Measurements from ENCODE around the gene LCE1A. TPM values are rescaled to one million over a fixed set of nuclear protein-coding genes. Genes with fewer than 3 reads are reported as not detected.

LCE1A gene, protein sequence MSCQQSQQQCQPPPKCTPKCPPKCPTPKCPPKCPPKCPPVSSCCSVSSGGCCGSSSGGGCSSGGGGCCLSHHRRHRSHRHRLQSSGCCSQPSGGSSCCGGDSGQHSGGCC
- total RNA-seq (not detected), polyA plus RNA-seq (not detected)

DNA sequence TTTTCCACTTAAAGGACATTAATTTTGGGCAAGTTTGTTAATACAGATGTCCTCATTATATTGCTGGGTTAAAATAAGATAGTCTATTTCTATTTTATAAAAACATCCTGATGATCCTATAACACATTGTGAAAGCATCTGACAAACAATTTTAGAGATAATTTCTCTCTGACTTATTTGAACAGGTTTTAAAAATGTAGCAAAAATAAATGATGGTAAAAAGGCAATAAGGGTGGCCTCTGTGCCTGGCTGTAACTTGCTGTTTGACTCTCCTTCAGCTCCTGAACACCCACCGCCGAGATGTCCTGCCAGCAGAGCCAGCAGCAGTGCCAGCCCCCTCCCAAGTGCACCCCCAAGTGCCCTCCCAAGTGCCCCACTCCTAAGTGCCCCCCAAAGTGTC, at the start of gene LCE1A:
Gene LCE1A (plus strand): TSS at position 301 of the 400 bp plus-strand sequence. CDS start 0 bp downstream, at position 301.
- intact Hi-C loops (cut with DNase I) = no loop called here
- Histone ChIP-seq H3K4me3 (no peak within 1 kb of the TSS), H3K9me3 (no peaks in the 10 kb centered on the region), H3K36me3 (no peaks in the 10 kb centered on the region), H3K27me3 (no peaks in the 10 kb centered on the region), H3K4me1 (no peaks in the 10 kb centered on the region), H3K27ac (no peak within 1 kb of the TSS)
- no peak for DNase-seq
- TF ChIP-seq CTCF (IDR thresholded peaks at IDR 0.05) = no peak
- no peak for TF ChIP-seq EP300 (IDR thresholded peaks at IDR 0.05)
- TF ChIP-seq POLR2A (IDR thresholded peaks at IDR 0.05) = no peak
- TF ChIP-seq POLR2AphosphoS5 (IDR thresholded peaks at IDR 0.05) = no peak
- 82 to 91% methylated on average over 2 of the region's 2 CpGs for WGBS, 2 donors

DNA sequence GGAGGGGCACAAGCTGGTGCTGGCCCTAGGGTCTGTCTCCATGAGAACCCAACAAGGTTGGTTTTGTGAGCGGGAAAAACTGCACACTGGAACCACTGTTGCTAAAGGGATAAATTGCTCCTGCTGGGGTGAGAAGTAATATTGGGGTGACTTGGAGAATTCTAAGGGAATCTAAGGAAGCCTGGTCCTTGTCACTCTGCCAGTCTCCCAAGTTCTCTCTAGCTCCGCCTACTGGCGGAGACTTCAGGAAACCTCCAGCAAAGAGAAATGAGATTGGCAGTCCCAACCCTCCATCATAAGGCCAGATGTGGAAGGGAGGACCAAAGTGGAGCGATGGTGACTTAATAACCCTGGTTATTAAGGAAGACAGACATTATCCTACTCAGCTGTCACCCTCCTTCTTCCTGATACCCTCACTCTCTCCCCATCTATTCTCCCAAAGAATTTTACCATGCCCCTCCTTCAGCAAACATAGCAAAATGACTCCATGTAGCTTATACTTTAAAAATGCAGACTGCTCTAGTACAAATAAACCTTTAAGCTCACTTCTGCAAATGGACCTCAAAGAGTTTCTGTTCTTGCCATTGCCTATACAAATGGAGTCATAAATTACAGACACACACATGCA, 49.6 kb upstream of the LCE1A start:
- no peaks in the 10 kb centered on the region for H3K27me3 ChIP-seq
- no peak for TF ChIP-seq EP300 (IDR thresholded peaks at IDR 0.05)
- no peak for TF ChIP-seq POLR2A (IDR thresholded peaks at IDR 0.05)
- no peak for TF ChIP-seq POLR2AphosphoS5 (IDR thresholded peaks at IDR 0.05)
- TF ChIP-seq CTCF (IDR thresholded peaks at IDR 0.05) = no peak
- H3K36me3 ChIP-seq = no peaks in the 10 kb centered on the region
- intact Hi-C loops (cut with DNase I) = no loop called here
- no peaks in the 10 kb centered on the region for H3K9me3 ChIP-seq
- DNase-seq = no peak
- no peak overlapping the region for H3K4me3 ChIP-seq
- WGBS, 2 donors = 52 to 65% methylated on average over 4 of the region's 4 CpGs
- no peaks in the 10 kb centered on the region for H3K4me1 ChIP-seq
- no peak overlapping the region for H3K27ac ChIP-seq

DNA sequence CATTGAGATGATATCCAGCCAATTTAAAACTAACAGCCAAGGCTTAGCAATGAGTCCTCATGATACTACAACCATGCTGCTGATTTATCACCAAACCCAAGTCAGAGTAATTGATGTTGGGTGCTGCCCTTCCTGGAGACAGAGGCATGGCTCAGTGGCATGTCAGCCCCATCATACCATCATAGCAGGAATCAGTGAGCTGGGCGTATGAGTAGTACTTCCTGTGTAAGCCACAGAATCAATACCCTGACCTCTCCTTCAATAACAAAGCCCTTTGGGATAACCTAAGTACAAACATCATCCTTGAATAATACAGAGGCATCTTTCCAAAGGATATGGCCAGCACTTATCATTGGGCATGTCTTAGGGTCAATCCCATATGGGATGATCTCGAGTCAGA, 44.2 kb upstream of the LCE1A start:
- TF ChIP-seq POLR2A (IDR thresholded peaks at IDR 0.05) = no peak
- no peak for TF ChIP-seq EP300 (IDR thresholded peaks at IDR 0.05)
- no peak for TF ChIP-seq POLR2AphosphoS5 (IDR thresholded peaks at IDR 0.05)
- no peak for TF ChIP-seq CTCF (IDR thresholded peaks at IDR 0.05)
- DNase-seq = no peak
- H3K9me3 ChIP-seq = no peaks in the 10 kb centered on the region
- H3K4me1 ChIP-seq = no peaks in the 10 kb centered on the region
- intact Hi-C loops (cut with DNase I) = no loop called here
- no peak overlapping the region for H3K27ac ChIP-seq
- H3K27me3 ChIP-seq = no peaks in the 10 kb centered on the region
- H3K36me3 ChIP-seq = no peaks in the 10 kb centered on the region
- no peak overlapping the region for H3K4me3 ChIP-seq
- 58 to 73% methylated on average over 2 of the region's 2 CpGs for WGBS, 2 donors

GRCh38 chr1:152786077-152786476, 41.2 kb upstream of the LCE1A start, which contains the start of gene LCE1E:
TSS of gene LCE1E (plus strand) at chr1:152786257. CDS start at chr1:152787300, 1,043 bp downstream.
- intact Hi-C loops (cut with DNase I) = no loop called here
- no peaks in the 10 kb centered on the region for H3K9me3 ChIP-seq
- WGBS, 2 donors = 36 to 40% methylated on average over 2 of the region's 2 CpGs

More at GRCh38 chr1:152786077-152786476, 41.2 kb upstream of the LCE1A start, which contains the start of gene LCE1E:
- Histone ChIP-seq H3K27me3 (no peaks in the 10 kb centered on the region), H3K4me3 (no peak within 1 kb of the TSS), H3K36me3 (no peaks in the 10 kb centered on the region), H3K4me1 (no peaks in the 10 kb centered on the region), H3K27ac (no peak within 1 kb of the TSS)
- TF ChIP-seq CTCF (IDR thresholded peaks at IDR 0.05) (no peak), POLR2A (IDR thresholded peaks at IDR 0.05) (no peak), EP300 (IDR thresholded peaks at IDR 0.05) (no peak), POLR2AphosphoS5 (IDR thresholded peaks at IDR 0.05) (no peak)
- no peak for DNase-seq

Measured in sigmoid colon (tissue), 7 donors.